AG09309 (cell line): ENCODE measurements around the gene DRAXIN.

ENCODE experiments used
- DNase-seq: peaks from one replicate; pipeline ENCODE4 v3.0.0-alpha.2; 2010; ENCODE audit warnings: low read depth
- H3K4me3 ChIP-seq: 2 replicates; pipeline ENCODE4 v1.5.1; 2011; ENCODE audit warnings: mild to moderate bottlenecking, low read depth, low read length, moderate library complexity; ENCODE audit not compliant: control insufficient read depth
- TF ChIP-seq, protein P1 (sequence below): IDR thresholded peaks from 2 replicates; pipeline ENCODE4 v1.5.1; 2011; ENCODE audit warnings: mild to moderate bottlenecking, low read depth, low read length, inconsistent platforms; ENCODE audit not compliant: insufficient read depth, control insufficient read depth; ENCODE audit errors: missing control alignments

DRAXIN gene

DNA sequence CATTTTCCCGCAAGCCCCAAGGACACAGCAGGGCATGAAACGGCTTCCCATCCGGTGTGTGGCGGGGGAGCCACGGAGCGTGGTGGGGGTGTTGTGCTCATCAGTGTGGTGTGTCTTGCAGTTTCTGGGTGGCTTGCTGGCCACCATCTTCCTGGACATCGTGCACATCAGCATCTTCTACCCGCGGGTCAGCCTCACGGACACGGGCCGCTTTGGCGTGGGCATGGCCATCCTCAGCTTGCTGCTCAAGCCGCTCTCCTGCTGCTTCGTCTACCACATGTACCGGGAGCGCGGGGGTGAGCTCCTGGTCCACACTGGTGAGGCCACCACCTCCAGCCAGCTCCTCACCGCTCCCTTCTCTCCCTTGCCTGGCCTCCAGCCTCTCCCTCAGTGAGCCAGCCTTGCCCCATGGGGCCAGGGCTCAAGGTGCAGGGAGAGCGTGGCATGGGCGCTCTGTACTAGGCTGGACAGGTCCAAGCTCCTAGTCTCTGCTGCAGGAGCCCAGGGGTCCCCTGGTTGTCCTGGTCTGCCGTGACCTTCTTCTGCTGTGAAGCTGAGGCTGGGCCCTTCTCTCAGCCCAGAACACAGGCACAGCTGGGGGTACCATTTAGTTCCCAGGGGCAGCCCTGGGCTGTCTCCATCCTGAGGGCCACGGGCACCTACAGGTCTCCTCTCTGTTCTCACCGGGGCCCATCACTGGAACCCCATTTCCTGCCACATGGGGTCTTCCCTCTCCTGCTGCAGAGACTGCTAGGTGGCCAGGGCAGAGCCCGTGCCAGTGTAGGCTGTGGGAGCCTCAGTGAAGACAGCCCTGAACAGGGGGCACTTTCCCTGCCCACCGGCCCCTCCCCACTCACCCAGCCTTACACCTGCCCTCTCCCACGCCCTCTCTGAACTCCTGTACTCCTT is 57.0 kb downstream of the DRAXIN start:
- TF ChIP-seq, protein P1, sequence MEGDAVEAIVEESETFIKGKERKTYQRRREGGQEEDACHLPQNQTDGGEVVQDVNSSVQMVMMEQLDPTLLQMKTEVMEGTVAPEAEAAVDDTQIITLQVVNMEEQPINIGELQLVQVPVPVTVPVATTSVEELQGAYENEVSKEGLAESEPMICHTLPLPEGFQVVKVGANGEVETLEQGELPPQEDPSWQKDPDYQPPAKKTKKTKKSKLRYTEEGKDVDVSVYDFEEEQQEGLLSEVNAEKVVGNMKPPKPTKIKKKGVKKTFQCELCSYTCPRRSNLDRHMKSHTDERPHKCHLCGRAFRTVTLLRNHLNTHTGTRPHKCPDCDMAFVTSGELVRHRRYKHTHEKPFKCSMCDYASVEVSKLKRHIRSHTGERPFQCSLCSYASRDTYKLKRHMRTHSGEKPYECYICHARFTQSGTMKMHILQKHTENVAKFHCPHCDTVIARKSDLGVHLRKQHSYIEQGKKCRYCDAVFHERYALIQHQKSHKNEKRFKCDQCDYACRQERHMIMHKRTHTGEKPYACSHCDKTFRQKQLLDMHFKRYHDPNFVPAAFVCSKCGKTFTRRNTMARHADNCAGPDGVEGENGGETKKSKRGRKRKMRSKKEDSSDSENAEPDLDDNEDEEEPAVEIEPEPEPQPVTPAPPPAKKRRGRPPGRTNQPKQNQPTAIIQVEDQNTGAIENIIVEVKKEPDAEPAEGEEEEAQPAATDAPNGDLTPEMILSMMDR, result no peak
- H3K4me3 ChIP-seq, result no peak overlapping the region
- DNase-seq, result no peak

DNA sequence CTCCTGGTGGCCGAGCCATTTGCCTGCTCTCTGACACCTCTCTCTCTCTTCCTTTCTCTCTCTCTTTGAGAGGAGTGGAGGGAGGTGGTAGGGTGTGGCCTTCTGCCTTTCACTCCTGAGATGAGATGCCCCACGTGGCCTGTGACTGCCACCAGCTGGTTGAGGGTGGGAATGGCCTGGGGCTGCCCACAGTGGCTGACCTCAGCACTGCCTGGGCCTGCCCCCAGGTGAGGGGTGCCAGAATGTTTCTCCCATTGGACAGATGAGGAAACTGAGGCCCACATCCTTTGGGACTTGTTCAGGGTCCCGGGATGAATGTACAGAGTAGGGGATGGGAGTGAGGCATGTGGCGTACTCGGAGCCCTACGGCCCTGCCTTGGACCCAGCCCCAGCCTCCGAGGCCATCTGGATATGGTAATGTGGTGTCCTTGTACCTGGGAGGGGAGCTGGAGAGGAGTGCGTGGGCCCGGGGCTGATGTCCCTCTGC is 57.7 kb downstream of the DRAXIN start:
- DNase-seq, result no peak
- TF ChIP-seq, protein P1, result peak; percentile 54
- H3K4me3 ChIP-seq, result no peak overlapping the region

DNA sequence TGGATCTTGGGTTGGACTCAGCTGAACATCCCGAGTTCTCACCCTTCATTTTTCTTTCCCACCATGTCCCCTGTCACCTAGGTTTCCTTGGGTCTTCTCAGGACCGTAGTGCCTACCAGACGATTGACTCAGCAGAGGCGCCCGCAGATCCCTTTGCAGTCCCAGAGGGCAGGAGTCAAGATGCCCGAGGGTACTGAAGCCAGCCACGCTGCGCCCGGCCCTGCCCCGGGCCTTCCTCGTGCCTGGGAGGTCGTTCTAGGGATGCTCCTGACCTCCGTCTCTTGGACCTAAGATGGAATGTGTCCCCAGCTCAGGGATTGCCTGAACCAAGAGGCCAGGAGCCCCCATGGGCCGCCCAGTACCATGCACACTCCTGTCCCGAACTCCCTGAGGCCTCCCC is 58.5 kb downstream of the DRAXIN start:
- no peak overlapping the region for H3K4me3 ChIP-seq
- TF ChIP-seq, protein P1, result no peak
- no peak for DNase-seq

DNA sequence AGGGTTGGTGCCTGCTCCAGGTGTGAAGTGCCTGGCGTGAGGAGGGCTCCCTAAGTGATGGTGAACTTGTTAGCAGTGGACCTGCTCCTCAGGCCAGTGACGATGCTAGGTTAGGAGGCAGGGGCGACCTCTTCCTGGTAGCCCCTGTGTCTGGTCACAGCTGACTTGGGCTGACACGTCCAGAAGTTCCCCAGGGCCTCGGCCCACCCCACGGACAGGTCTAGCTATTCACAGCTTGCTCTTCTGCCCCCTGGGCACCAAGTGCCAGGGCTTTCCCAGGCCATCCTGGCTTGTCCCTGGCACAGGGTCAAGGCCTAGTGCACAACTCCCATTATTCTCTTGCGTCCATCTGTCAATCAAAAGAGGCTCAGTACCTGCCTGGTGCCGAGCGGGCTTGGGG is 59.6 kb downstream of the DRAXIN start:
- no peak for DNase-seq
- no peak overlapping the region for H3K4me3 ChIP-seq
- TF ChIP-seq, protein P1, result no peak

DNA sequence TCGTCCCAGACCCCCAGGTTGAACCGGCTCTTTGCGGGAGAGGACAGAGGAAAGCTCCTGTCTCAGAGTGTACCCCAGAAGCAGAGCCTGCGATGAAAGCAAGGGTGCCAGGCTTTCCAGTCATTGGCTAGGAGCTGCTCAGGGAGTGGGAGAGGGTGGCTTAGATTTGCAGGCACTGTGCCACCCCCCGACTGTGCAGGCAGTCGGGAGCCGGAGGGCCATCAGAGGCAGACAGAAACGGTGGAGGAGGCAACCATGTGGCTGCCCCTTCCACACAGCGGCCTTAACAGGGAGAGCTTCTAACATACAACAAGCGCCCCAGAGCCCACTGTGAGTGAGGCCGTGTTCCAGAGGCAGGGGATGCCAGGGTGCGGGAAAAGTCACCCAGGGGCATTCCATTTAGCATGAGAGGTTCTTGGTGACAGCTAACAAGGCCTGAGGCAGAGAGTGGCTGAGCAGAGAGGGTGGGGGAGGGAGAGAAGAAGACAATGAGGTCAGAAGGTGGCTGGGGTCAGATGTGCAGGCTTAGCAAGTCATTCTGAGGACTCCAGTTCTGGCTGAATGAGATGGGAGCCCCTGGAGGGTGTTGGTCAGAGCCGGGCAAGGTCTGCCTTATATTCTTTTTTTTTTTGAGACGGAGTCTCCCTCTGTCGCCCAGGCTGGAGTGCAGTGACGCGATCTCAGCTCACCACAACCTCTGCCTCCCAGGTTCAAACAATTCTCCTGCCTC is 61.0 kb downstream of the DRAXIN start:
- no peak overlapping the region for H3K4me3 ChIP-seq
- TF ChIP-seq, protein P1, result no peak
- DNase-seq, result no peak

DNA sequence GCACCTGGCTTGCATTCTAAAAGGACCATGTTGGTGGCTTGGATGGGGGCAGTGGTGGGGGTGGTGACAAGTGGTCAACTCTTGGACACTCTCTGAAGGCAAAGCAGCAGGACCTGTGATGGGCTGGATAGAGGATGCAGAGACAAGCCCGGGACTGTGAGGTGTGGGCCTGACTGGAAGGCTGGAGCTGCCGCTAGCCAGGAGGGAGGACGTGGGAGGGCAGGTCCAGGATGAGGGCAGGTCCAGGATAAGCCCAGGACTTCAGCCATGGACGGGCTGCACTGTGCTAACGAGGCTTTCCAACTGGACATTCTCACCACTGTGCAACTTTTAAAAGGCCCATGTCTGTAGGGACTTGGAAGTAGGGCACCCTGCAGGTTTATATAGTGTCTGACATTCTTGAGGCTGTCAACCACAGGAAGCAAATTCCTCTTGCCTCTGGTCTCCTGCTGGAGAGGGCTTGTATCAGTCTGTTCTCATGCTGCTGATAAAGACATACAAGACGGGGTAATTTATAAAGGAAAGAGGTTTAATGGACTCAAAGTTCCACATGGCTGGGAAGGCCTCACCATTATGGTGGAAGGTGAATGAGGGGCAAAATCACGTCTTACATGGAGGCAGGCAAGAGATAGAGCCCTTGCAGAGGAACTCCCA is 62.2 kb downstream of the DRAXIN start:
- H3K4me3 ChIP-seq, result no peak overlapping the region

More for the DNA sequence above, 62.2 kb downstream of the DRAXIN start:
- DNase-seq, result no peak
- TF ChIP-seq, protein P1, result no peak
